ENCODE data around the gene ALCAM. TPM values are rescaled to one million over a fixed set of nuclear protein-coding genes. Genes with fewer than 3 reads are reported as not detected.

Gene ALCAM
- total RNA-seq, 1 donor from 2014 or later, result 3.5 TPM

- ATAC-seq (no peak), DNase-seq (no peak)
- intact Hi-C loops (cut with micrococcal nuclease), result no loop called here
Observed at GRCh38 chr3:105354429-105354828, 12.3 kb upstream of the ALCAM start.

GRCh38 chr3:105355408-105356061, 11.2 kb upstream of the ALCAM start:
- intact Hi-C loops (cut with micrococcal nuclease), result no loop called here
- ATAC-seq (no peak), DNase-seq (no peak)

GRCh38 chr3:105356396-105356795, 10.3 kb upstream of the ALCAM start:
- DNase-seq, result no peak
- ATAC-seq, result no peak
- intact Hi-C loops (cut with micrococcal nuclease), result no loop called here

- intact Hi-C loops (cut with micrococcal nuclease), result no loop called here
- ATAC-seq, result no peak
- no peak for DNase-seq
Observed at GRCh38 chr3:105356988-105357387, 9.7 kb upstream of the ALCAM start.

GRCh38 chr3:105359098-105359762, 7.5 kb upstream of the ALCAM start:
- intact Hi-C loops (cut with micrococcal nuclease), result no loop called here
- DNase-seq, result no peak
- ATAC-seq, result no peak

- intact Hi-C loops (cut with micrococcal nuclease), result no loop called here
- no peak for DNase-seq
- no peak for ATAC-seq
Observed at GRCh38 chr3:105360003-105360402, 6.7 kb upstream of the ALCAM start.

GRCh38 chr3:105362021-105362665, 4.6 kb upstream of the ALCAM start:
- ATAC-seq (no peak), DNase-seq (no peak)
- intact Hi-C loops (cut with micrococcal nuclease), result no loop called here

- ATAC-seq, result no peak
- intact Hi-C loops (cut with micrococcal nuclease), result no loop called here
- DNase-seq, result no peak
Observed at GRCh38 chr3:105364128-105364527, 2.6 kb upstream of the ALCAM start.

- intact Hi-C loops (cut with micrococcal nuclease), result no loop called here
- no peak for ATAC-seq
- no peak for DNase-seq
Observed at GRCh38 chr3:105365081-105365390, 1.7 kb upstream of the ALCAM start.

- no peak for DNase-seq
- no peak for ATAC-seq
- intact Hi-C loops (cut with micrococcal nuclease), result no loop called here
Observed at GRCh38 chr3:105365391-105366325, 1.1 kb upstream of the ALCAM start.

- DNase-seq, result no peak
- intact Hi-C loops (cut with micrococcal nuclease), result no loop called here
Observed at GRCh38 chr3:105367063-105367405, 325 bp downstream of the ALCAM start.

GRCh38 chr3:105367406-105368213, 901 bp downstream of the ALCAM start:
- intact Hi-C loops (cut with micrococcal nuclease), result no loop called here
- peak; percentile 51 for ATAC-seq
- peak; percentile 63 for DNase-seq

More at GRCh38 chr3:105367063-105367405, 325 bp downstream of the ALCAM start:
- ATAC-seq, result peak; percentile 12

GRCh38 chr3:105368566-105369499, 2.1 kb downstream of the ALCAM start:
- intact Hi-C loops (cut with micrococcal nuclease), result no loop called here
- DNase-seq, result peak; percentile 38
- ATAC-seq, result no peak

- DNase-seq (peak; percentile 84), ATAC-seq (peak; percentile 43)
- intact Hi-C loops (cut with micrococcal nuclease), result no loop called here
Observed at GRCh38 chr3:105369500-105370371, 3.0 kb downstream of the ALCAM start.

- intact Hi-C loops (cut with micrococcal nuclease), result no loop called here
- no peak for DNase-seq
Observed at GRCh38 chr3:105373383-105373782, 6.7 kb downstream of the ALCAM start.

GRCh38 chr3:105375750-105376511, 9.2 kb downstream of the ALCAM start:
- ATAC-seq, result no peak
- intact Hi-C loops (cut with micrococcal nuclease), result no loop called here
- no peak for DNase-seq

More at GRCh38 chr3:105373383-105373782, 6.7 kb downstream of the ALCAM start:
- no peak for ATAC-seq
